GM18907 (cell line): ENCODE measurements around the gene TECPR2.

Source experiments
- ATAC-seq: cut with Tn5 transposase; IDR thresholded peaks from one replicate; pipeline ENCODE4 v1.9.1; 2021; ENCODE audit warnings: mild to moderate bottlenecking, moderate library complexity; ENCODE audit not compliant: unreplicated experiment

Gene TECPR2

GRCh38 chr14:102491786-102492530 is 129.2 kb downstream of the TECPR2 start:
- ATAC-seq = no peak

GRCh38 chr14:102492531-102492910 is 129.8 kb downstream of the TECPR2 start:
- no peak for ATAC-seq

DNA sequence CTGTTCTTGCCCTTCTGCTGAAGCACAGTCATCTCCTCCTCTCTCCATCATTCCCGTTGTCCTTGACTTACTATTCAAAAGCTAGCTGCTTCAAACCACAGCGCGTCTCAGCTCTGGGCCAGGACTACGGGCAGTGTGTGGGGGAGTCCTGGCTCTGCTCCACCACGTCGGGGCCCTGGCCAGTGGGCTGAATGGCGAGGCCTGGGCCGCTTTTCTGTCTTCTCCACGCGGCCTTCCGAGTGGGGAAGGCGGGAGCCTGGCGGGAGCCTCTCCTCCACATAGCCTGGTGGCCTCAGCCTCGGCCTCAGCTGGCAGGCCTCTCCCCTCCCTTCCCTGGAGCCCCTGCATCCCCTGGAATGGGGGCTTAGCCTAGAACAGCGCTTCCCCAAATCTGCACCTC is 130.4 kb downstream of the TECPR2 start:
- ATAC-seq = no peak

DNA sequence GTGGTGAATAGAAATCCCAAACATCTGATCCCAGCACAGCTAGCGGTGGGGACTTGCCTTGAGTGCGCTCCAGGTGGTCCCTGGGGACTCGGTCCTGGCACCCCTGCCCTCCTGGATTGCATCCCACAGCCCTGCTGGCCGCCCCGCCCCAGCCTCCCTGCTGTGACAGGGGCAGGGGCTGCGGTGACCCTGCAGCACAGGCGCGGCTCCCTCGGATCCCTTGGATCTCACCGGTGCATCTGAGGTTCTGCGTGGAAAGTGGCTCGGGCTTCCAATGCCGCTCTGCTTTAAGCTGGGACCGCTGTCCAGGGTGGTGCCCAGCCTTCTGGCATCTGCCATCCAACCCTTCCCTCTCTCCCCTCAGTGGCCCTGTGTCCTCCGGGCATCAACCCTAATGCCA is 130.8 kb downstream of the TECPR2 start:
- ATAC-seq = no peak

DNA sequence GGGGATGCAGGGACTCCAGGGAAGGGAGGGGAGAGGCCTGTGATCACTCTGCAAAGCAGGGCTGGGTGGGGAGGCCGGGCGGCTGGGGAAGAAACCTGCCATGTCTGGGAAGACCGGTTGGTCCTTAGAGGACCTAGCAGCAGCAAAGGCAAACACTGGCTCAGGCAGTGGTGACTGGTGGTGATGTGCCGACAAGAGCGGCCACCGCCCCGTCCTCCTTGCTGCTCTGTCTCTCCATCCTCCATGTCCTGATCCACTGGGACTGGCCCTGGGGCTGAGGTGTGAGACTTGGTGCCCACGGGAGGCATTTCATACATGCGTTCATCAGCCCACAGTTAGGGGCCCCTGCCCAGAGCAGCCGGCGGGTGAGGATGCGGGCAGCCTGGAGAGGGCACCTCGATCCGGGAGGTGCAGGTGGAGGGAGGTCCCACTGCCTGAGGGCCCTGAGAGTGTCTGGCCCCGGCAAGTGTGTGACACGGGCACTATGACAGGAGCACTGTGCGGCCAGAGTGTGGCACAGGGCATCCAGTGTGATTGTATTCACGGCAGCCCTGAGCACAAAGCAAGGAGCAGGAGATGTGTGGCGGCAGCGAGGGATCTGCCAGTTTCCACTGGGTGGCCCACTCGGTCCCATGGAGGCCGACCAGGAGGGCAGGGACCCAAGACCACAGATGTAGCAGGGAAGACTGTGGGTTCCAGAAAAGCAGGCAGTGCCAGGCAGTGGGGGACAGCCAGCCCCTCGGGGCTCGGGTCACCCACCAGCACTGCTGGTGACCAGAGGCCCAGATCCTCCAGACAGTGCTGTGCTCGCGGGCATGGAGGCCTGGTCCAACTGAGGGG is 133.0 kb downstream of the TECPR2 start:
- no peak for ATAC-seq

DNA sequence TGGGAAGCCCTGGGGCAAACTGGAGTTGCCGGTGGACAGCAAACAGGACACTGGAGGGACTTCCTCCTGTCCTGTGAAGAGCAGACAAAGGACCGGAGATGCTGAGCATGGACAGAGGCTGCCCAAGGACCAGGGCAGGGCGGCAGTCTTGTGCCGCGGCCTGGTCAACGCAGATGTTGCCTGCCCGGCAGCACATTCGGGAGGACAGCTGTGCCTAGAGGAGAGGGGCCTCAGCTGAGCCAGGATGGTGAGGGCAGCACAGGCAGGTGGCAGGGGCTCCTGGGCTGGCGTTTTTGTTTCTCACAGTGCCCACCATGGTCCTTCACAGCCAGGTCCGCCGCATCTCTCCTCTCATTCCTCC is 133.6 kb downstream of the TECPR2 start:
- no peak for ATAC-seq

GRCh38 chr14:102496958-102497744 is 134.4 kb downstream of the TECPR2 start:
- no peak for ATAC-seq

DNA sequence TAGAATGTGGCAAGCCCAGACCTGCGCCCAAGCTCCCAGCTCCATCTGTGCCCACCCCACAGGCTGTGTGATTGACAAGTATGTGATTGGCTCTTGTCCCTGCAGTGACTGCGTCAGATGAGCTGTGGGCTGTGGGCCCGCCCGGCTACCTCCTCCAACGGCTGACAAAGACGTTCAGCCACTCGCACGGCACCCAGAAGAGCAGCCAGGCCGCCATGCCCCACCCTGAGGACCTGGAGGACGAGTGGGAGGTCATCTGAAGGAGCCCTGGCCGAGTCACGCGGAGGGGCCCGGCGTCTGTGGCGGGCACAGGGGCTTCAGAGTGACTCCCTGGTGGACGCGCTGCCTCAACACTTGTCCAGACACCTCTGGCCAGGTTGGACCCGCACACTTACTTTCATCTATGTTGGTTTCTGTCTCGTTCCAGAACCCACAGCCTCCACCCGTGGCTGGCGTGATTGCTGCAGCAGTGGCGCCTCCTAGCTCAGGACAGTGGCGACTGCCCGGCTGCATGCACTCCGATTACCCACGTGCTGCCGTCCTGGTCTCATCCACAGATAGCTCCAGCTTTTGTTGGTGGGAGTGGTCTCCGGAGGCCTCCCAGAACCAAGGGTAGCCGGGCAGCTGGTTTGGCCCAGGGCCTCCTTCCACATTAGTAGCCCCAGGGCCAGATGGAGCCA is 135.4 kb downstream of the TECPR2 start:
- no peak for ATAC-seq

GRCh38 chr14:102498678-102499265 is 136.0 kb downstream of the TECPR2 start:
- no peak for ATAC-seq

DNA sequence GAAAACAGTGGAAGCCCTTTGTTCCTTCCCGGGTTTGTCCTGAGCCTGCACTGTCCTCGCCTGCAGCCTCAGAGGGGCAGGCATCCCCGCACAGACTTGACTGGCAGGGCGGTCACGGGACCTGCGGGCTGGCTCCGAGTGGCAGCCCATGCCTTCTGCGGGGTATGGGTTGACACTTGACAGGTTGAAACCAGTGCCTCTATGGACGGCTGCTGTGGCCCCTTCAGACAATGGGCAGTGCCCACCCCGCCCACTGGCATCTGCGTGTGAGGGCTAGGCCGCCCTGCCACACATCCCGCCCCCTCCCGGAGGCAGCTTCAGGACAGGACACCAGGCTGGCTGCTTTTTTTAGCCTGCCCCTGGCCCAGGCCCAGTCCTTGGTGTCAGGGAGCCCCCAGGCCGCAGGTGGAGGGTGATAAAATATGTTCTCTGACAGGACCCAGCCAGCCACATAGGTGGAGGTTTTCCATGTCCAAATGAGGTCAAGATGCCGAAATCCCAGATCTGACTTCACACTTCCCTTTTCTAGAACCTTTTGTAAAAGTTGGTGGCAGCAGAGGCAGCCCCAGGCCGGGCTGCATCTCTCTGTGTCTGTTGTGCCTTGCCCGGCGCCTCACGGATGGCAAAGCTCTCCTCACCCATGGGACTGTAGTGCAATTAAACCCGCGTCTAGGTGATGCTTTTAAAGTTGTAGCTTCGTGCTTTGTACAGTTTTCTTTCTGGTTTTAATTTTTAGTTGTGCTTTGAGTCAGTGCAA is 136.8 kb downstream of the TECPR2 start:
- no peak for ATAC-seq

GRCh38 chr14:102500158-102500662 is 137.5 kb downstream of the TECPR2 start:
- ATAC-seq = no peak

DNA sequence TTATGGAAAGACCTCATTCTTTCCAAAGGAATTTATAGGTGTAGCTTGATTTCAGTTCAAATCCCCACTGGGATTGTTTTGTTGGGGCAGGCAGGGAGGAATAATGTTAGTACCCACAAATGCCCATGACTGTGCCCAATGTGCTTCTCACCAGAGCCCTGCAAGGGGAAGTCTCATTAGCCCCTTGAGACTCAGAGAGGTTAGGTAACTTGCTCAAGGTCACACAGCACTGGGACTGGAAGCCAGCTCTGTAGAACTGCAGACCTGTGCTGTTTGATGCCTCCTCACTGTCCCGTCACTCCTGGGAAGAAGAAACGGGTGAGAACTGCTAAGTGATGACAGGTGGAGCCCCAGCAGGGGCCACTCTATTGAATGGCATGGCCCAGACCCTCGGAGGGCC is 138.0 kb downstream of the TECPR2 start:
- no peak for ATAC-seq

- ATAC-seq = no peak
Observed at GRCh38 chr14:102501751-102502315, 139.1 kb downstream of the TECPR2 start.

GRCh38 chr14:102502571-102502970 is 139.8 kb downstream of the TECPR2 start:
- no peak for ATAC-seq

- no peak for ATAC-seq
Observed at GRCh38 chr14:102503641-102504327, 141.0 kb downstream of the TECPR2 start.

GRCh38 chr14:102504328-102504999 is 141.7 kb downstream of the TECPR2 start:
- no peak for ATAC-seq

GRCh38 chr14:102505000-102505619 is 142.4 kb downstream of the TECPR2 start:
- ATAC-seq = no peak
